ENCODE data around the gene ASMTL.

- TF ChIP-seq EZH2 (IDR thresholded peaks at IDR 0.05; ENCODE audit: insufficient read depth, poor library complexity, severe bottlenecking) (no peak), EZH2phosphoT487 (IDR thresholded peaks at IDR 0.05; ENCODE audit: insufficient read depth, low read depth) (no peak)
These were observed 9.1 kb downstream of the ASMTL start for GRCh38 chrX:1443496-1444075.
